Activated CD8-positive, alpha-beta memory T cell treated with anti-CD3 and anti-CD28 coated beads for 1 hour (primary cell): ENCODE measurements around the gene UBQLN3.

Experiments
- DNase-seq, 2 donors: peaks; one replicate each; pipeline ENCODE4 v3.0.0-alpha.2; 2020; ENCODE audit warnings: low read depth in 1 of 2; ENCODE audit errors: extremely low read depth in 1 of 2

UBQLN3 gene

DNA sequence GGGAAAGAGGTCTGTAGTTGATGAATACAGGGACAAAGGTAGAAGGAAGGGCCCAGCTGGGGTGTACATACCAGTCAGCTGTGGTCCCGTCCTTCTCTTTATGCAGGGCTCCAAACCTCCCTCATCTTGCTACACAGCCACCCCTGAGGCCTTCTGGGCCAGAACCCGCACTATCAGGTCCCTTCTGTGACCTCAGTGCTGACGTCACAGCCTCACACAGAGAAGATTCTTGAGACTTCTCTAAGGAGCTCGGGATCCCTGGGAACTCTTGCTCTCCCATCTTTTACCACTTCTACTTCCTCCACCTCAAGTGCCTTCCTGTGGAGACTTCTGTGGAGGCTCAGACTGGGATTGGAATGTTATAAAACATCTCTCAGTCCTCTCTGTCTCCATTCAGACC is at the start of gene UBQLN3:
UBQLN3 (minus strand) TSS at position 155 of the 400 bp plus-strand sequence. CDS start 399 bp downstream, outside the sequence.
- DNase-seq, result no peak

DNA sequence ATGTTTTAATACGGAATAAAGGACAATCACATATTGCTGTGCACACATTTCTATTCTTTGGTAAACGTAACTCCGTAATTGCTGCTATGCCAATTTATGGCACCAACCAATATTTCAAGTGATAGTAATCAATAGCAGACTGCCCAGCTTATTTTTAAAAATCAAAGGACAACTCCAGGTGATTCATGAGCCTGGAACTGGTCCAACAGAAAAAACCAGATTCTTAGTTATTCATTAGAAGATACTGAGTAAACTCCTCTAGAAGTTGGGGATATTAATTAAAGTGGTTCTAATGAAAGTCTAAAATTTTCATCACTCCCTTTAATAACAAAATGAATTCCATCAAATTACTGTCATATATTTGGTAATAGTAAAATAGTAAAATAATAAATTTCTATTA is 48.0 kb upstream of the UBQLN3 start:
- no peak for DNase-seq

DNA sequence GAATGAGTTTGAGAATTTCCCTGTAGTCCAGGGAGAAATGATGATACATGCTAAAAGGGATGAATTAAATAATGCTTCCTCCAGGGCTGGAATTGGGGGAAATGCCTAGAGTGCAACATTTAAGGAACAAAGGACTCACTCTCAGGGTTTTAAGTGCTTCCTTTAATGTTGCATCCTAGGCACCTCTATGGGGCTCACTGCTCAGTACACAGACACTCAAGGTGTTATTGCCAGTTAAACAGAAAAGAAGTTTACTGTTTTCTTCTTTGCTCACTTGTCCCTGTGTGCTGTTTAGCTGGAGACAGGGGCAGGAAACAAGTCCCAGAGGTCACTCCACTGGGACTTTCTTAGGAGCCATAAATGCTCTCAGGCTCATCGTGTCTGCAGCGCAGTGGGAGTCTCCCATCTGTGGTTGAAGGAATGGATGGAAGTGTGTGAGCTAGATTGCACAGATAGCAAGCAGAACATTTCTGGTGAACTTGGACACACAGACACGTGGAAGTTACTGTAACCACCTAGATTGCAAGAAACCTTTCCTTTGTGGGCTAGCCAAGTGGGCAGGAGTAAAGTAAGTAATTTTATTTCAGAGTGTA is 46.9 kb upstream of the UBQLN3 start:
- DNase-seq, result no peak

DNA sequence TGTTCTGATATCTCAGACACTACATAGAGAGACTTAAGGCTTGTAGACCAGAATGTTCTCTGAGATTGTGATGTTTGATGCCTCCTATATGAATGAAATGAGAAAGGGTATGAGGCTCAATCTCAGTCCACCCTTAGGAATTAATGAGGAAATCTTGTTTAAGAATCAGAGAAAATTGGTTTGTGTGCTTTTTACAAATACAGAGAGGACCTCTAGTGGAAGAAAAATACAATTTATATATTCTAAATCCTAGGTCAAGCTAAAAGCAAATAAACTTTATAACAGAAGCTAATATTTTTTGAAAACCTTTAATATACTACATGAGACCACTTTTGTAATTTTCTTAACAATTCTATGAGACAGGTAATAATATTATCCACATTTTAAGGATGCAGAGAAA is 43.6 kb upstream of the UBQLN3 start:
- DNase-seq, result no peak

DNA sequence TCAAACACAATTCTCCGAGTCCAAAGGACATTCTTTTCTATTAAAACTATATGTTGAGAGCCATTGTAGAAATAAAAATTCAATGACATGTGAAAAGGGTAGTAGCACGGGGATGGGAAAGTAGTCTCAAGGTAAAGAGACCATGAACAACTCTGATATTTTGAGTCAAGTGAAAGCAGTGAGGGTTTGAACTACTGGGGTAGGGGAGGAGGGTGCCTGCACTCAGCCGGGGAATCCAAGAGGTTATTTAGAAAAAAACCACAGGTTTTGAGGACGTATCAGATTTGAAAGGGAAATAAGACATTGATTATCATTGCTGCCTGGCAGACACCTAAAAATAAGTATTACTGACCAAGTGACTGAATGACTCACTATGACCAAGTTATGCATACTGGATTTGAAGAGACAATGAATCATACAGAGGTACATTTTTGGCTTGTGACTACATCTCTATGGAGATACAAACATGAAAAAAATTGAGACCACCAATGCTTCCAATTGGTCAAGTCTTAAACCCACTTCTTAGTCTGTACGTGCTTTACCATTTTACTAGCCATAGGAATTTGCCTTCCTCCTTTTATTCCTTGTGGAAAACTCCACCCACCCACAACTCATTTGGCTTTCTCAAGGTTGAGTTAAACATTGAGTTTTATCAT is 40.8 kb upstream of the UBQLN3 start:
- DNase-seq, result no peak

DNA sequence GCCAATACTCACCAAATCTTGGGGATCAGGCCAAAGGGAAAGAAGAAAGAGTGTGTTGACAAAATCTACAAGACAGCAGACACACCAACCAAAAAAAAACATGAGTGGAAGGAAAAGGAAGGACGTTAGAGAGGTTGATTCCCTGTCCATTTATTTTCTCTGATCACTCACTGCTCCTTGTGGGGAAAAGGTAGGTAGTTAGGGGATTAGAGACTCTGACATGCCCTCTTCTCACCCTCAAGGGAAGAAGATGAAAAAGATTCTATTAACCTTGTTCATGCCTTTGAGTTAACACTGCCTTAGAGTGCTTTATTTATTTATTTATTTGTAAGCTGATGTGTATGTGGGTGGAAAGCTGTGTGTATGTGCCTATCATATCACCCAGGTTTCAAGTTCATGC is 38.7 kb upstream of the UBQLN3 start, which contains the start of gene OR52H1:
OR52H1 (minus strand) TSS at position 101 of the 400 bp plus-strand sequence. CDS start 3,035 bp downstream, outside the sequence.
- no peak for DNase-seq

DNA sequence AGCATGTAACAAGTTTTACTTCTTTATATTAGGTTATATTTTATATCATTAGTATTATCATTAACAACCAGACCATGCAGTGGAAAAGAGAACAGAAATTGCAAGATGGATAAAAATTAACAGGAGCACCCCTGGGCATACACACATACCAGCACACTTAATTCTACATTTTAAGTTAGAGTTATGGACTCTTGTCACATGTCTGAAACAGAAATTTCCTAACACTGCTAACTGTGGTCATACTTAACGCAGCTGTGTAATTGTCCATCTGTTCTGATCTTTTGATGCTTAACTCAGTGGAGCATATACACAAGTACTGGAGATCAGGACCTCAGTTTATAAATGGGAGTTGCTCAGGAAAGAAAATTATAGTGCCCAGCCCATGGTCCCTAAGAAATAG is 38.2 kb upstream of the UBQLN3 start:
- DNase-seq, result no peak

DNA sequence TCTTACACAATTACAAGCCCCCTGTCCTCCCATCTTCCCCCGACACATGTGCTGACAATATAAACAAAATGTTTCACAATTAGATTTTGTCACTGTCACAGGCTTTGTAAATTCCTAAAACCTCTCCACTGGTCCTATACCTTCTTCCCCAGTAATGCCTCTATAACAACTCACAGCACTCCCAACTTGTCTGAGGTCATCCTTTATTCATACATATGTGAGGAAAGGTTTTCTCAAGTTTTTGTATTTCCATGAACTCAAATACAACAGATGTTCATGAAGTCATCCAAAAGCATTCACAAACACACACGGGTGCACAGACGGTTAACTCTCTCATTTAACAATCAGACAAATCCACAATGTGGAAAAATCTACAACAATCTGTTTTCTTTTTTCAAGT is 36.7 kb upstream of the UBQLN3 start:
- DNase-seq, result no peak

DNA sequence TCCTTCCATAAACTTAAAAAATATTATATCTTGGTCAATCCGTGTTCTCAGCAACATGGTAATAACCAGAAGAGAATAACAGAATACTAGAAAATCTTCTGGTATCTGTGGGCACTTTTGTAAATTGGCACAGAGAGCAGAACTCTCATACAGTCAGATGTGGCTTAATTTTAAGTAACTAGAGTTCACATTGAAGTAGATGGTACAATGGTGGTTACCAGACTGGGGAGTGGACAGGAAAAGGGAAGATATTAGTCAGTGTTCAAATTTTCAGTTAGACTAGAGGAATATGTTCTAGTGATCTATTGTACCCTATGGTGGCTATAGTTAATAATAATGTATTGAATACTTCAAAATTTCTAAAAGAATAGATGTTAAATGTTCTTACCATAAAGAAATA is 31.7 kb upstream of the UBQLN3 start:
- DNase-seq, result no peak

DNA sequence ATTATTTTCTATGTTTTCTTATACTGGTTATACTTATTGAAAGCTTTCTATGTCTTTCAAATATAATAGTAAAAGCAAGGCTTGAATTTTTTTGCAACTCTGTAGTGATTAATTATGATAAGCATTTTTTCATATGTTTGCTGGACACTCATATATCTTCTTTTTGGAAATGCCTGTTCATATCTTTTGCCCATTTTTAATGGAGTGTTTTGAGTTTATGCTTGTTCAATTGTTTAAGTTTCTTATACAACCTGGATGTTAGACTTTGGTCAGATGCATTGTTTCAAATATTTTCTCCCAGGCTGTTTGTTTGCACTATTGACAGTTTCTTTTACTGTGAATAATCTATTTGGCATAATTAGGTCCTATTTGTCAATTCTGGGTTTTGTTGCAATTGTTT is 26.7 kb upstream of the UBQLN3 start:
- no peak for DNase-seq

DNA sequence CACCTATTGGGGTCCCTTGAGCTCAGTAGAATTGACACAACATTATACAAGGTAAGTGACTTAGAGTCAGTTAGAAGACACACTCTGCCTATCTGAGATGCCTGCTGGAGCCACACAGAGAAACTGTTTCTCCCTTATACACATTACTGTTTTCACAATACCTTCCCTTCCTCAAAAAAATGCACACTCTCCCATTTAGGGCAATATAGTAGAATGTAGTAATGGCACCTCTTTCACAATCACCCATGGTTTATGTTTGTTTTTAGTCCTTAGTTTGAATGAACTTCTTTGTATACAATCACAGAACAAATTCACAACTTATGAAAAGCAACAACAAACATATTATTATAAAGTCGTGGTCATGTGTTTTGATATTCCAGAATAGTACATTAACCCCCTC is 24.3 kb upstream of the UBQLN3 start:
- no peak for DNase-seq

DNA sequence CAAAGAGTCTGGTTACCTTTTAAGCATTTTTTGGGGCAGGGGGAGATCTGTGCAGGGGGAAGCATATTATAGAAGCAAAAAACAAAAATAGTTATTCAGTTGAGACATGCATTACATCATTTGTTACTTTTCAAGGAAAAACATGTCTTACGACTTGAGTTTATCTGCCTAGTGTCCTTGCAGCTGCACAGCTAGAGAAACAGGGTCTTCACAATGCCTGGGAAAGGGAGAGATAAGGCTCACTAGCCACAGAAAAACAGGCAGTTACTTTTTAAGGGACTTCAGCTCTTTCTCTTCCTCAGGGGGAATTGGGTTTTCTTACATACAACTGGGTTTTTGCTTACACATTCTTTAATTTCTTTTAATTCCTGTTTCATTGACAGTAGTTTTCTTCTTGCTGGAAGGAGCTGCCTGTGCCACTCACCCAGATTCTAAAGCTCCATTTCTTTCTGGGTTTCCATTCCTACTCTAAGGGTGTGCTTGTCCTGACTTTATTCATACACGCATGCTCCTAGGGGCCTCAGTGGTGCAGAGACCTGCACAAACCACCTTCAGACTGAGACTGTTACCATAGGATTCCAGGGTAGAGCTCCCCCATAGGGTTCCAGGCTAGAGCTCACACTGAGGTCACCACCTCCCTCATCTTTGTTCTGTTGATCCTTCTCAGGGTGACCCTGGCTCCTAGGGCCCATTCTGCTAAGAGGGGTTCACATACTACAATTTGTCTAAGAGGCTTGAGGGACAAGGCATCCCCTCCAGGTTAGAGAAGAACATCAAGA is 21.5 kb upstream of the UBQLN3 start:
- DNase-seq, result no peak

DNA sequence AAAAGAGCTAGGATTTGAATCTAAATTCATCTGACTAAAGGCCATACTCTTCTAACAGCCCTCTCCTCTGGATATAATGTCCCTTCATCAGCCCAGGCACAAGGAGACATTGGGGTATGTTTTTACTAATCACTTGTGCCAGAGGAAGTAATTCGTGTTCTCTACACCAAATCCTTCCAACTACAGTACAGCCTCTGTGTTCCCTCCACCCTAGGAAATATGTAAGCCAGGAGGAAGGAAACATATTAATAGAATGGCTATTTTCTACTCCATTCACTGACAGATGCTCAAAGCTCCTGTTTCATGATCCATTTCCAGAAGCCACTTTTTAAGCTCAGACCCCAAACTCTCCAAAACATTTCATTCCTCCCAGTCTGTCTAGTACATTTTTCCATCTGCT is 18.7 kb upstream of the UBQLN3 start:
- no peak for DNase-seq

DNA sequence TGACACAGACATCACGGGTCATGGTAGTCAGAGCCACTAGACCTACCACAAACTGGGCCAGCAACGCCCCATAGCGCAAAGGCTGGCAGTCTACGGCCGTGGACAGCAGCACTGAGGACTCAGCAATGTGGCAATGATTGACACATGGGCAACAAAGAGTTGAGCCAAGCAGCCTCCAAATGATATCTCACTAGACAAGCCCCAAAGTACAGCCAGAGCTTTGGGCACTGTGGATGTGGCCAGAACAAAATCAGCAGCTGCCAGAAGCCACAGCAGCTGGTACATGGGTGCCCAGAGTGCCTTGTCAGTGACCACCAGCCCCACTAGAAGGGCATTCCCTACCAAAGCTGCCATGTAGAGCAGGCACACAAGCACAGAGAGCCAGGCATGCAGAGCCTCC is 18.0 kb upstream of the UBQLN3 start:
- DNase-seq, result no peak

DNA sequence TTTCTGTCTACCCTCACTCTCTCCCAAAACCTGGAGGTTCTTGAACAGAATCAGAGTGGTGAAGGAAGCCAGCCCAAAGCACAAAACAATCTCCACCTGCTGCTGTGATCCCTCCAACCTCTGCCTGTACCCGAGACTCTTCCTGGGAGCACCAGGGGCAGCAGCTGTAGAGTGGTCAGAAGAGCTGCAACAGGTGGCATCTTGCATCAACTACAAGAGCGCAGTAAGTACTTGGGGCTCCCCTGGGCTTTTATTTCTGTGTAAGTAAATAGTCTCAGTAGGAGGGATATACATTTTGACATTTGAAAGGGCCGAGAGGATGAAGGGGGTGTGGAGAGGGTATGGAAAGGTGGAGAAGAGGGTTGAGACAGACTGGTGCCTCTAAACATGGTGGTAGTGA is 15.0 kb upstream of the UBQLN3 start:
- DNase-seq, result no peak

DNA sequence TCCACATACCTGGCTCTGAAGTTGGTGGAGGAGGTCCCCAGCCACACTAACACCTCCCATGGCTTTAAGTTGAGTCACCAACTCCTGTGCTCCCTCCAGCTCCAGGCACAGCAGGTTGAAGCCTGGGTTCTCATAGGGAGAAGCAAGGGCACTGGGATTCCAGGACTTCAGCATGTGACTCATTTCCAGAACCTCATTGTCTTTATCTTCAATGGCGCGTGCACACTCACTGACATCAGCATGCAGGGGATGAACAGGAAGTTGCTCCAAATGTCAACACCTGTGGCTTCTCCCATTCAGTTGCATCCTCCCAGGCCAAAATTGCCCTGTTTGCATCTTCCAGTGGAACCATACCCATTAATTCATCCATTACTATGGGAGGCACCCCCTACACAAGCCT is 12.6 kb upstream of the UBQLN3 start:
- DNase-seq, result no peak

DNA sequence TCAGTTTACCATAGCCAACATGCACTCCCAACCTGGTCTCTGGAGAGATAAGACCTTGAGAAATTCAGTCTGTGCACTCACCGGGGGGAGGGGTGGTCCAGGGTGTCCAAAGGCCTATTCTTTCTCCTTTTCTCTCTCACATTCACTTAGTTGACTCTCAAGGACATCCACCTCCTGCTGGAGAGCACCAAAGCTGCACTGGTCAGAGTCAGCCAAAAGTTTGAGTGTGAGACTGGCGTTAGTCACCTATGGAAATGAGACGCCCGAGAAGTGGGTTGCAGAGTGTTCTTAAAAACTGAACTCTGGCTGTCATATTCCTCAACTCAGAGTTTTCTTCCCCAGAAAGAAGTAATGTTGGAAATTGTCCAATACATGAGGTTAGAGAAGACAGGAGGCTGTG is 11.8 kb upstream of the UBQLN3 start:
- no peak for DNase-seq

DNA sequence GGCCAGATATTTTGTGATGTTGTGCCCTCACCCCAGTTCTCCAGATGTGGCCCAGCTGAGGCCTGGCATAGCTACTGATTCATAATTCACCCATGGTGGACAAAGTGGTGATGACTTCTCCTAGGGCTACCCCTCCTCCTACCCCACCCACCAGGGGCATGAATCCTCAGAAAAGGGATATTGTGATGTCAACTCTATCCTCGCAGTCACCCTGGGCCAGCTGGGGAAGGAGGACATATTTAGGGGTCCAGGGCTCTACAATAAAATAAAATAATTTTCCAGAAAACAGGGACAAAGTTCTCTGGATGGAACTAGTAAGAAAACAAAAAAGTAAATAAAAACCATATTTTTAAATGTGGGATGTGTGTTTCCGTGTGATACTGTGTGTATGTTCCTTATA is 6.8 kb upstream of the UBQLN3 start, which contains the start of gene UBQLNL:
UBQLNL (minus strand) TSS at position 101 of the 400 bp plus-strand sequence. CDS start 258 bp downstream, outside the sequence.
- no peak for DNase-seq

DNA sequence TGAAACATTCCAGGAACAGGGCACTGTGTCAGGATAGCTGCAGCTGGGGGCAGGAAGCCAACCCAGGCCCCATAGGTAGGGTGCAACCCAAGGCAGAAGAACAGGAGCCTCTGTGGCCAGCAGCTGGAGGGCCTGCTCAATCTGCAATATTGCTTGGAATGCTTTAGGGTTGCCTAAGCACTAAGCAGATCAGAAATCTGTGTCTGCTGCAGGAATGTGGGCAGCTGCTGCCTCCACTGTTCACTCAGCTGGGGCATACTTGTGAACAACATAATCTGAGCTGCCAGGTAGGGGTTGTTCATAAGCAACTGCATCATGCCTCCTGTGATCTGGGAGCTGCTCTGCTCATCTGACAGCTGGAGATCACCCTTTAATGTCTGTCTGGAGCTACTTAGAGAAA is 5.1 kb upstream of the UBQLN3 start:
- no peak for DNase-seq

DNA sequence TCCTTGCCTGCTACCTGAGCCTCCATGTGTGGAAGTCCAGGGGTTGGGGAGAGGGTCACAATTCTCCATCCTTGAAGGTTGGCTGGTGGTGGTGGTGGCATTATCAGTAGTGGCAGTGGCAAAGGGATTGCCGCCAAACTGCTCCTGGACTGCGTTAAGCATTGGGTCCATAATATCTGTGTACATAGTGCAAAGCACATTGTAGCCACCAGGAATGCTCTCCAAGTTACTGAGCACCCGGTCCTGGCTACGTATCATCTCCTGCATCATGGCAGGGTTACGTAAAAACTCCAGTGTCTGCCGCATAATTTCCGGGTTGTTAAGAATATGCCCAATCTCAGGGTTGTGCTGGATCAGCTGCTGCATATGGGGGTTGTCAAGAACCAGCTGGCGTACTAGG is 1.2 kb downstream of the UBQLN3 start:
- no peak for DNase-seq

DNA sequence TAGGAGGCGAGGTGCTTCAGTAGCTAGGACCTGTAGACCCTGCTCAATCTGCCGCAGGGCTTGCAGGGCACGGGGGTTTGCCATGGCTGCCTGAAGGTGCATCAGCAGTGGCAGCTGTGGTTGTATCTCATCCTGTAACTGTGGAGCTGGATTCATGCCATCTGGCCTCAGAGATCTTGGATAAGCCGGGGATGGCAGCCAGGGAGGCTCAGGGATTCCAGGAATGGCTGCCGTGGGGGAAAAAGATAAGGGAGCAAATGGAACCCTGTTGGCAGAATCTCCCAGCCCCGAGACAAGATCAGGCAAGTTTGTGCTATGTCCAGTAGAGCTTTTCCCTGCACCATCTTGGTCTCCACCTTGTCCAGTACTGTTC is 1.8 kb downstream of the UBQLN3 start:
- DNase-seq, result no peak
